Heart right ventricle (tissue), 16 donors: ENCODE results near the gene CCDC127. TPM values are rescaled to one million over a fixed set of nuclear protein-coding genes. Genes with fewer than 3 reads are reported as not detected.

Experiments used
- ATAC-seq, 8 donors: fragments of 200-7000 bp; cut with Tn5 transposase; one replicate each; pipeline ENCODE4 v1.9.1; 2020; ENCODE audit warnings: mild to moderate bottlenecking in 8 of 8, moderate library complexity in 8 of 8, moderate number of reproducible peaks in 1 of 8
- DNase-seq, 2 donors: peaks; one replicate each; pipeline ENCODE4 v3.0.0-alpha.2; 2020
- H3K27ac ChIP-seq, 10 donors: fragments of 200-600 bp; sonication (generic) in 2 of 10; one replicate each; pipeline versions ENCODE4 v1.5.0 to v1.8.0; 2020 to 2022; ENCODE audit warnings: mild to moderate bottlenecking in 3 of 10
- H3K27me3 ChIP-seq, 7 donors: fragments of 200-600 bp; one replicate each; pipeline ENCODE4 v1.8.0; 2021 to 2022; ENCODE audit warnings: mild to moderate bottlenecking in 2 of 7
- H3K36me3 ChIP-seq, 9 donors: fragments of 200-600 bp; sonication (generic) in 1 of 9; one replicate each; pipeline versions ENCODE4 v1.5.0 to v1.8.0; 2020 to 2022; ENCODE audit warnings: mild to moderate bottlenecking in 2 of 9
- H3K4me1 ChIP-seq, 9 donors: fragments of 200-600 bp; sonication (generic) in 1 of 9; one replicate each; pipeline versions ENCODE4 v1.5.0 to v1.8.0; 2020 to 2022; ENCODE audit warnings: mild to moderate bottlenecking in 4 of 9
- H3K4me3 ChIP-seq, 10 donors: fragments of 200-600 bp; sonication (generic) in 2 of 10; one replicate each; pipeline versions ENCODE4 v1.5.0 to v1.8.0; 2020 to 2022; ENCODE audit warnings: mild to moderate bottlenecking in 7 of 10, moderate library complexity in 2 of 10
- H3K9me3 ChIP-seq, 11 donors: fragments of 200-600 bp in 10 of 11; sonication (generic) in 2 of 11; one replicate each; pipeline versions ENCODE4 v1.5.0 to v1.8.0; 2013 to 2022; ENCODE audit warnings: mild to moderate bottlenecking in 2 of 11, control low read depth in 1 of 11, moderate library complexity in 1 of 11
- CTCF ChIP-seq, 9 donors: fragments of 200-600 bp; sonication (generic) in 2 of 9; IDR thresholded peaks; one replicate each; pipeline versions ENCODE4 v1.5.0 to v1.8.0; 2021 to 2022; ENCODE audit warnings: antibody characterized with exemption in 9 of 9, mild to moderate bottlenecking in 5 of 9, moderate library complexity in 1 of 9
- WGBS, 2 donors: extraction: QIAGEN DNeasy Blood & Tissue Kit; methylation state at CpG; one replicate each; pipeline ENCODE4 v1.1.7; 2013; ENCODE audit warnings: inconsistent platforms in 1 of 2; 5-methylcytosine and 5-hydroxymethylcytosine counted together
- intact Hi-C, 10 donors: fragments of 100-400 bp; cut with DNase I; formaldehyde crosslinking; loops; one replicate each; pipeline versions ENCODE4 v1.11.1 to v1.14.2; 2022
- polyA plus RNA-seq, 2 donors: library from polyadenylated mRNA; stranded (reverse); fragments of 200-250 nt; gene quantifications; one replicate each; pipeline ENCODE4 v1.2.3, GENCODE V29; 2013
- total RNA-seq, 10 donors: library from RNA; stranded (reverse); fragmentation: NEBNext Ultra II Directional in 3 of 10; extraction: Animal tissue kit (Norgen Biotek cat#: 25700) in 3 of 10; gene quantifications; one replicate each; pipeline versions ENCODE4 v1.2.1 to v1.2.4, GENCODE V29; 2021 to 2023
- donor health status: Arrhythmogenic right ventricular cardiomyopathy.
- donor health status: ischemic (EF 13 %, LVEDD 7.1; RV severe dilation, severe dysfunction).
- donor health status: healthy with polysubstance abuse.
- donor health status: DM: no; HTN: yes; CAD: no.
- donor health status: DM: no; HTN: no; CAD: no.
- donor health status: ischemic (EF 25% LVEDD 6.9; RV normal size, moderate dysfunction).
- donor health status: ischemic (EF 25% LVEDD 5.7; RV mildly dilated, moderate dysfunction).
- donor health status: healthy.
- donor health status: DM: yes; HTN: yes; CAD: no.
- donor health status: Ischemic cardiomyopathy.
- donor health status: ischemic (EF 35%, LVEDD 5.7; RV mildly dilated, moderate dysfunction).
- donor health status: nonischemic (EF 11% LVEDD 7.7; RV severe dilation, severe dysfunction).
- donor health status: DM: yes; HTN: yes; CAD: no.
- donor health status: PGD.
- donor health status: ischemic (EF 29% LVEDD 5.4; RV normal size, mild dysfunction).
- donor health status: nonischemic (EF 23%, LVEDD 6.1; RV moderate dilation, normal function).

The CCDC127 gene
- total and polyA plus RNA-seq, 12 donors: 3.8 to 10.4 (median 7.5) TPM

GRCh38 chr5:204966-205670 lies 12.8 kb downstream of the CCDC127 start:
- intact Hi-C loops: no loop called here
- Histone ChIP-seq H3K4me1 (peaks cover 0 to 55% (median 26%) of the 10 kb centered on the region in 9 donors), H3K9me3 (no peaks in the 10 kb centered on the region), H3K27ac (peak overlapping the region in 6 of 10 donors; percentile 61 to 81 (median 74)), H3K4me3 (no peak overlapping the region), H3K36me3 (peaks cover 0 to 49% (median 16%) of the 10 kb centered on the region in 9 donors), H3K27me3 (no peaks in the 10 kb centered on the region)
- WGBS, 2 donors: 92 to 97% methylated on average over 30 of the region's 30 CpGs
- ATAC-seq: no peak
- DNase-seq: no peak
- TF ChIP-seq CTCF (IDR thresholded peaks at IDR 0.05): no peak

- Histone ChIP-seq H3K9me3 (no peaks in the 10 kb centered on the region), H3K4me1 (peaks cover 0 to 58% (median 30%) of the 10 kb centered on the region in 9 donors), H3K27me3 (no peaks in the 10 kb centered on the region), H3K27ac (no peak overlapping the region), H3K36me3 (peaks cover 0 to 49% (median 16%) of the 10 kb centered on the region in 9 donors), H3K4me3 (no peak overlapping the region)
- DNase-seq (no peak), ATAC-seq (no peak)
- no peak for TF ChIP-seq CTCF (IDR thresholded peaks at IDR 0.05)
- intact Hi-C loops: no loop called here
Observed at GRCh38 chr5:204462-204861, 13.5 kb downstream of the CCDC127 start.

GRCh38 chr5:204001-204400 lies 14.0 kb downstream of the CCDC127 start:
- WGBS, 2 donors: 80 to 92% methylated on average over 6 of the region's 6 CpGs
- intact Hi-C loops: no loop called here
- ATAC-seq: no peak
- Histone ChIP-seq H3K27ac (no peak overlapping the region), H3K9me3 (no peaks in the 10 kb centered on the region), H3K27me3 (no peaks in the 10 kb centered on the region), H3K4me3 (no peak overlapping the region), H3K36me3 (peaks cover 0 to 49% (median 16%) of the 10 kb centered on the region in 9 donors), H3K4me1 (peaks cover 0 to 58% (median 30%) of the 10 kb centered on the region in 9 donors)
- no peak for TF ChIP-seq CTCF (IDR thresholded peaks at IDR 0.05)
- DNase-seq: no peak

GRCh38 chr5:203246-203930 lies 14.6 kb downstream of the CCDC127 start:
- TF ChIP-seq CTCF (IDR thresholded peaks at IDR 0.05): no peak
- H3K36me3 ChIP-seq: peaks cover 0 to 49% (median 16%) of the 10 kb centered on the region in 9 donors
- no peak overlapping the region for H3K27ac ChIP-seq
- DNase-seq (no peak), ATAC-seq (no peak)
- H3K9me3 ChIP-seq: no peaks in the 10 kb centered on the region
- WGBS, 2 donors: 91 to 93% methylated on average over 26 of the region's 26 CpGs
- H3K4me1 ChIP-seq: peaks cover 0 to 57% (median 30%) of the 10 kb centered on the region in 9 donors
- H3K27me3 ChIP-seq: no peaks in the 10 kb centered on the region
- H3K4me3 ChIP-seq: no peak overlapping the region
- intact Hi-C loops: no loop called here
